Measurements from ENCODE around the gene MAFB.

Gene MAFB

GRCh38 chr20:40675599-40676221 lies 13.3 kb downstream of the MAFB start:
- peaks cover 61% of the 10 kb centered on the region for H3K27me3 ChIP-seq (ENCODE audit: insufficient read depth, low read depth, severe bottlenecking)
- no peak for TF ChIP-seq CTCF (IDR thresholded peaks at IDR 0.05; ENCODE audit: low read depth, low read length)

GRCh38 chr20:40673442-40673841 lies 15.6 kb downstream of the MAFB start:
- H3K4me3 ChIP-seq (ENCODE audit: low read depth, low read length): no peak overlapping the region
- H3K36me3 ChIP-seq: no peaks in the 10 kb centered on the region
- no peaks in the 10 kb centered on the region for H3K9me3 ChIP-seq (ENCODE audit: severe bottlenecking)
- peaks cover 51% of the 10 kb centered on the region for H3K27me3 ChIP-seq (ENCODE audit: insufficient read depth, low read depth, severe bottlenecking)
- DNase-seq: no peak
- no peak for TF ChIP-seq CTCF (IDR thresholded peaks at IDR 0.05; ENCODE audit: low read depth, low read length)
- H3K27ac ChIP-seq: no peak overlapping the region

More at GRCh38 chr20:40675599-40676221, 13.3 kb downstream of the MAFB start:
- Histone ChIP-seq H3K4me3 (ENCODE audit: low read depth, low read length) (no peak overlapping the region), H3K36me3 (no peaks in the 10 kb centered on the region), H3K9me3 (ENCODE audit: severe bottlenecking) (no peaks in the 10 kb centered on the region), H3K27ac (no peak overlapping the region)
- no peak for DNase-seq

- TF ChIP-seq CTCF (IDR thresholded peaks at IDR 0.05; ENCODE audit: low read depth, low read length): no peak
- Histone ChIP-seq H3K36me3 (no peaks in the 10 kb centered on the region), H3K9me3 (ENCODE audit: severe bottlenecking) (no peaks in the 10 kb centered on the region), H3K27me3 (ENCODE audit: insufficient read depth, low read depth, severe bottlenecking) (peaks cover 46% of the 10 kb centered on the region), H3K27ac (no peak overlapping the region), H3K4me3 (ENCODE audit: low read depth, low read length) (no peak overlapping the region)
- no peak for DNase-seq
Measured at GRCh38 chr20:40672095-40672494, 16.9 kb downstream of the MAFB start.

- peaks cover 52% of the 10 kb centered on the region for H3K27me3 ChIP-seq (ENCODE audit: insufficient read depth, low read depth, severe bottlenecking)
- H3K36me3 ChIP-seq: no peaks in the 10 kb centered on the region
- no peaks in the 10 kb centered on the region for H3K9me3 ChIP-seq (ENCODE audit: severe bottlenecking)
- no peak overlapping the region for H3K27ac ChIP-seq
- no peak for DNase-seq
- no peak overlapping the region for H3K4me3 ChIP-seq (ENCODE audit: low read depth, low read length)
- no peak for TF ChIP-seq CTCF (IDR thresholded peaks at IDR 0.05; ENCODE audit: low read depth, low read length)
Measured at GRCh38 chr20:40670253-40670652, 18.8 kb downstream of the MAFB start.

- no peak for TF ChIP-seq CTCF (IDR thresholded peaks at IDR 0.05; ENCODE audit: low read depth, low read length)
- DNase-seq: no peak
- Histone ChIP-seq H3K27ac (no peak overlapping the region), H3K36me3 (no peaks in the 10 kb centered on the region), H3K27me3 (ENCODE audit: insufficient read depth, low read depth, severe bottlenecking) (peaks cover 53% of the 10 kb centered on the region), H3K9me3 (ENCODE audit: severe bottlenecking) (no peaks in the 10 kb centered on the region), H3K4me3 (ENCODE audit: low read depth, low read length) (no peak overlapping the region)
Measured at GRCh38 chr20:40669692-40670091, 19.3 kb downstream of the MAFB start.
